Esophagus squamous epithelium (tissue), 5 donors: ENCODE results near the gene IDH3A. TPM values are rescaled to one million over a fixed set of nuclear protein-coding genes. Genes with fewer than 3 reads are reported as not detected.

Source experiments
- DNase-seq: peaks from one replicate; lab custom pipeline; 2025; lab: John Stamatoyannopoulos, UW
- H3K27ac ChIP-seq, 4 donors: fragments of 200-600 bp; sonication (generic); one replicate each; pipeline ENCODE4 v1.5.1; 2016 to 2019; ENCODE audit warnings: mild to moderate bottlenecking in 1 of 4
- H3K27me3 ChIP-seq, 4 donors: fragments of 200-600 bp; sonication (generic); 1 replicate in 3 of 4; 2 replicates in 1 of 4; pipeline versions ENCODE4 v1.5.1 to v1.6.0; 2017 to 2021; ENCODE audit warnings: antibody characterized with exemption in 1 of 4
- H3K36me3 ChIP-seq, 3 donors: fragments of 200-600 bp; sonication (generic); one replicate each; pipeline ENCODE4 v1.5.1; 2016 to 2019
- H3K4me1 ChIP-seq, 3 donors: fragments of 200-600 bp; sonication (generic); one replicate each; pipeline ENCODE4 v1.5.1; 2017 to 2019
- H3K4me3 ChIP-seq, 4 donors: fragments of 200-600 bp; sonication (generic); 1 replicate in 3 of 4; 2 replicates in 1 of 4; pipeline ENCODE4 v1.5.1; 2016 to 2019; ENCODE audit warnings: mild to moderate bottlenecking in 2 of 4, moderate library complexity in 1 of 4
- H3K9me3 ChIP-seq, 3 donors: fragments of 200-600 bp; sonication (generic); one replicate each; pipeline ENCODE4 v1.5.1; 2016 to 2019
- CTCF ChIP-seq, 6 experiments: fragments of 450-650 bp in 4 of 6; fragments of 200-600 bp in 2 of 6; sonication (generic) in 2 of 6; IDR thresholded peaks; one replicate each; pipeline ENCODE4 v1.5.1; 2016 to 2019; ENCODE audit warnings: antibody characterized with exemption in 6 of 6, mild to moderate bottlenecking in 4 of 6, moderate library complexity in 4 of 6
- POLR2A ChIP-seq, 4 donors: fragments of 450-650 bp; IDR thresholded peaks; one replicate each; pipeline ENCODE4 v1.6.1; 2017; ENCODE audit warnings: antibody characterized with exemption in 4 of 4, mild to moderate bottlenecking in 4 of 4, moderate library complexity in 3 of 4
- WGBS, 2 donors: methylation state at CpG; one replicate each; pipeline ENCODE4 v1.1.5; 2018; 5-methylcytosine and 5-hydroxymethylcytosine counted together
- intact Hi-C: fragments of 100-400 bp; cut with DNase I; formaldehyde crosslinking; loops from one replicate; pipeline ENCODE4 v1.15.0; 2022
- total RNA-seq, 4 donors: library from RNA; depleted of rRNA; stranded (reverse); fragments of >200 nt; gene quantifications; one replicate each; pipeline ENCODE4 v1.1.0, GENCODE V29; 2016
- donor health status: DM: yes; HTN: yes; CAD: no.

IDH3A gene
- total RNA-seq, 4 donors from 2014 or later, result 50.7 to 114 (median 83.8) TPM

- intact Hi-C loops, result loop anchor here (5.0 kb wide), 1 partner anchor 57 kb away; no protein-coding TSS in a partner anchor
- no peak overlapping the region for H3K27ac ChIP-seq
- H3K36me3 ChIP-seq, result no peaks in the 10 kb centered on the region
- TF ChIP-seq POLR2A (IDR thresholded peaks at IDR 0.05) (no peak), CTCF (IDR thresholded peaks at IDR 0.05) (no peak)
- H3K27me3 ChIP-seq, result no peaks in the 10 kb centered on the region
- H3K4me3 ChIP-seq, result no peak overlapping the region
- no peaks in the 10 kb centered on the region for H3K9me3 ChIP-seq
- DNase-seq, result no peak
- WGBS, 2 donors, result 74 to 82% methylated on average over 5 of the region's 5 CpGs
- no peaks in the 10 kb centered on the region for H3K4me1 ChIP-seq
Observed at GRCh38 chr15:78179906-78180305, 30.7 kb downstream of the IDH3A start.

DNA sequence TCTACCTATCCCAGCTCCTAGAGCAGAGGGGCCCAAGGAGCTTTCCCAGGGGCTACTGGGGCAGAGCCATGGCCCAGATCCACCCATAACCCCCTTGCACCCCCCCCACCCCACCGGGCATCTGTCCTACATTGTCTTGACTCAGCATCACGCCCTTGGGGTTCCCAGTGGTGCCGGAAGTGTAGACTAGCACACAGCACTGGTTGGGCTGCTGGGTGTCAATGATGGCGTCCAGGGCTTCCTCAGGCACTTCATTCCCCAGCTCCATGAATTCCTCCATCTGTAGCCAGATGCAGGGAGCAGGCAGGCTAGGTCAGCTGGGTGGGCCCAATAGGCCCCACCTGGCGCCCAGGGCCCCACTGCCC, 33.2 kb downstream of the IDH3A start:
- DNase-seq, result no peak
- Histone ChIP-seq H3K36me3 (no peaks in the 10 kb centered on the region), H3K27ac (no peak overlapping the region), H3K27me3 (no peaks in the 10 kb centered on the region), H3K4me3 (no peak overlapping the region), H3K9me3 (no peaks in the 10 kb centered on the region), H3K4me1 (no peaks in the 10 kb centered on the region)
- intact Hi-C loops, result loop anchor here (5.0 kb wide), 1 partner anchor 55 kb away; no protein-coding TSS in a partner anchor
- TF ChIP-seq POLR2A (IDR thresholded peaks at IDR 0.05), result no peak
- TF ChIP-seq CTCF (IDR thresholded peaks at IDR 0.05), result no peak
- WGBS, 2 donors, result 73 to 100% methylated on average over 1 to 2 of the region's 5 CpGs

DNA sequence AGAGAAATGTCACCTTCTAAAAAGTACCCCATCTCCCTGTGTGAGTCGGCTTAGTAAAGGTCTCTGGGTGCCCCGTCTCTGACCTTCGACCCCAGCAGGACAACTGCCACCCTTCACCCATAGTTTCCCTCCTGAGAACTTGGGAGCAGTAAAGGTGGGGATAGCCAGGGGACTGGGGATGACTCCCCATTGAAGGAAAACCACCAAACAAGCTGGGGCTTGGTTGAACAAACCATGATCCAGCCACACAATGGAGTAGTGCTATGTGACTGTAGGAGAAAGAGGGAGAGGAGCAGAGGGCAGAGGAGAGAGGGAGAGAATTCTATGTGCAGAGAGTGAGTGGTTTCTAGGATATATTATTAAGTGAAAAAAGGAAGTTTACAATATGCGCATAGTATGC, 33.7 kb downstream of the IDH3A start:
- no peaks in the 10 kb centered on the region for H3K36me3 ChIP-seq
- intact Hi-C loops, result loop anchor here (5.0 kb wide), 1 partner anchor 54 kb away; no protein-coding TSS in a partner anchor
- no peaks in the 10 kb centered on the region for H3K4me1 ChIP-seq
- H3K4me3 ChIP-seq, result no peak overlapping the region
- 92 to 94% methylated on average over 1 of the region's 4 CpGs for WGBS, 2 donors
- H3K27me3 ChIP-seq, result no peaks in the 10 kb centered on the region
- H3K9me3 ChIP-seq, result no peaks in the 10 kb centered on the region
- no peak for TF ChIP-seq CTCF (IDR thresholded peaks at IDR 0.05)
- no peak for TF ChIP-seq POLR2A (IDR thresholded peaks at IDR 0.05)
- no peak for DNase-seq
- no peak overlapping the region for H3K27ac ChIP-seq

DNA sequence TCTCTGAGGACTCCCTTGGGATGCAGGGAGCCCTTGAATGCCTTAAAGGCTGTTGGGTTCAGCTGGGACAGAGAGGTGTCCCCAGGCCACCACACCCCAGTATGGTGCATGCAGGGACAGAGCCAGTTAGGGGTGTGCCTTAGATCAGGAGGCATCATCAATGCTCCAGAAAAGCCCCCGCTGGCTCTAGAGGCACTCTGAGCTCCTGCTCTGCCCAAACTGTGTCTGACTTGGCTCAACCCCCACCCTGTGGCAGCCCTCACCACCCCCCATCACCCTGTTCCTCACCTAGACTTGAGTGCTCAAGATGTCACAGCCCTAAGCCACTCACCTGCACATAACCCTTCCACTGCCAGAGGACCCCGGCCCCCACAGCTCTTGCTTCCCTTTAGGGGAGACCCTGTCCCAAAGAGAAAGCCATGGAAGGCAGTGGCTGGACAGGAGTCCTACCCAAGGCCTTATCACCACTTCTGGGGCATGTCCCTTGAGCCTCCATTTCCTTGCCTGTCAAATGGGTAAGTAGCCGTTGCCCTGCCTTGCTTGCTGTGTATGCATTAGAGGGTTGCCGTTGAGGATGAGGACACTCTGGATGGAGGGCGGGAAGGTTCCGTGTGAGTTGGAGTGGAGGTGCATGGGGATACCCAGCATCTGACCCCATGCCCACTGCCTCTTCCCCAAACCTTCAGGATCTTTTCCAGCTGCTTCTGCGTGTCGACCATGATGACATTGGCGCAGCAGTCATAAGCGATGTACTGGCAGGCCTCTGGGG, 43.8 kb downstream of the IDH3A start:
- no peaks in the 10 kb centered on the region for H3K4me1 ChIP-seq
- H3K27ac ChIP-seq, result no peak overlapping the region
- TF ChIP-seq POLR2A (IDR thresholded peaks at IDR 0.05) (no peak), CTCF (IDR thresholded peaks at IDR 0.05) (no peak)
- H3K4me3 ChIP-seq, result no peak overlapping the region
- intact Hi-C loops, result no loop called here
- WGBS, 2 donors, result 90 to 96% methylated on average over 2 to 8 of the region's 10 CpGs
- no peaks in the 10 kb centered on the region for H3K36me3 ChIP-seq
- DNase-seq, result no peak
- H3K9me3 ChIP-seq, result peaks cover 0 to 6% (median 0%) of the 10 kb centered on the region in 3 donors
- H3K27me3 ChIP-seq, result no peaks in the 10 kb centered on the region

GRCh38 chr15:78193731-78194567, 44.8 kb downstream of the IDH3A start:
- Histone ChIP-seq H3K27me3 (no peaks in the 10 kb centered on the region), H3K9me3 (peaks cover 0 to 6% (median 0%) of the 10 kb centered on the region in 3 donors), H3K27ac (no peak overlapping the region), H3K4me3 (no peak overlapping the region), H3K36me3 (no peaks in the 10 kb centered on the region), H3K4me1 (no peaks in the 10 kb centered on the region)
- WGBS, 2 donors, result 80 to 89% methylated on average over 1 to 2 of the region's 15 CpGs
- no peak for DNase-seq
- intact Hi-C loops, result no loop called here
- no peak for TF ChIP-seq POLR2A (IDR thresholded peaks at IDR 0.05)
- TF ChIP-seq CTCF (IDR thresholded peaks at IDR 0.05), result no peak
